Ascending aorta (tissue), 2 donors: ENCODE measurements around the gene B3GALNT2. TPM values are rescaled to one million over a fixed set of nuclear protein-coding genes. Genes with fewer than 3 reads are reported as not detected.

Experiments used
- DNase-seq, 2 donors: peaks; one replicate each; pipeline ENCODE4 v3.0.0-alpha.2; 2019; ENCODE audit warnings: low spot score in 2 of 2
- H3K27ac ChIP-seq, 2 donors: fragments of 200-600 bp; sonication (generic); one replicate each; pipeline ENCODE4 v1.5.1; 2016 to 2017; ENCODE audit warnings: mild to moderate bottlenecking in 1 of 2
- H3K27me3 ChIP-seq: fragments of 200-600 bp; sonication (generic); one replicate; pipeline ENCODE4 v1.5.1; 2017
- H3K36me3 ChIP-seq, 2 donors: fragments of 200-600 bp; sonication (generic); one replicate each; pipeline ENCODE4 v1.5.1; 2016
- H3K4me1 ChIP-seq, 2 donors: fragments of 200-600 bp; sonication (generic); one replicate each; pipeline ENCODE4 v1.5.1; 2016 to 2017; ENCODE audit warnings: mild to moderate bottlenecking in 1 of 2
- H3K4me3 ChIP-seq, 2 donors: fragments of 200-600 bp; sonication (generic); one replicate each; pipeline ENCODE4 v1.5.1; 2016 to 2017; ENCODE audit warnings: mild to moderate bottlenecking in 1 of 2
- H3K9me3 ChIP-seq, 2 donors: fragments of 200-600 bp; sonication (generic); one replicate each; pipeline ENCODE4 v1.5.1; 2016
- CTCF ChIP-seq, 3 experiments: fragments of 200-600 bp in 2 of 3; fragments of 450-650 bp in 1 of 3; sonication (generic) in 2 of 3; IDR thresholded peaks; one replicate each; pipeline ENCODE4 v1.5.1; 2016 to 2019; ENCODE audit warnings: antibody characterized with exemption in 3 of 3, mild to moderate bottlenecking in 1 of 3, moderate library complexity in 1 of 3
- intact Hi-C: fragments of 100-400 bp; cut with DNase I; formaldehyde crosslinking; loops from one replicate; pipeline ENCODE4 v1.15.1; 2023
- total RNA-seq: library from RNA; depleted of rRNA; stranded (reverse); fragments of >200 nt; gene quantifications from one replicate; pipeline ENCODE4 v1.1.0, GENCODE V29; 2016

Gene B3GALNT2
- total RNA-seq, 1 donor from 2014 or later = 54.2 TPM

DNA sequence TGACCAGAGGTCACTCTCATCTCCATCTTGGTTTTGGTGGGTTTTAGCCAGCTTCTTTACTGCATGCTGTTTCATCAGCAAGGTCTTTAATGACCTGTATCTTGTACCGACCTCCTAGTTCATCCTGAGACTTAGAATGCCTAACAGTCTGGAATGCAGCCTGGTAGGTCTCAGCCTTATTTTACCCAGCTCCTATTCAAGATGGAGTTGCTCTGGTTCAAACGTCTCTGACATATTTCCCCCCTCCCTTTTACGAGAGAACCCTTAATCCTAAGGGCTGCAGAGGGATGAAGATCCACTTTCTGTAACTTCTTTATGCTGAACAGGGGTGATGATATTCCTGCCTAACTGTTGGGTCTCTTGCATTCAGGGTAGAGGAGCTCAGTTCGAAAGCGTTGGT lies 93.8 kb downstream of the B3GALNT2 start:
- DNase-seq = no peak
- Histone ChIP-seq H3K36me3 (no peaks in the 10 kb centered on the region), H3K4me1 (no peaks in the 10 kb centered on the region), H3K9me3 (no peaks in the 10 kb centered on the region), H3K4me3 (no peak overlapping the region), H3K27ac (no peak overlapping the region), H3K27me3 (no peaks in the 10 kb centered on the region)
- intact Hi-C loops = loop anchor here (10.0 kb wide), 1 partner anchor 926 kb away; no protein-coding TSS in a partner anchor
- no peak for TF ChIP-seq CTCF (IDR thresholded peaks at IDR 0.05)

GRCh38 chr1:235409042-235409820 lies 95.0 kb downstream of the B3GALNT2 start:
- no peak for DNase-seq
- no peaks in the 10 kb centered on the region for H3K4me1 ChIP-seq
- no peaks in the 10 kb centered on the region for H3K9me3 ChIP-seq
- H3K4me3 ChIP-seq = no peak overlapping the region
- no peaks in the 10 kb centered on the region for H3K36me3 ChIP-seq
- intact Hi-C loops = no loop called here
- H3K27ac ChIP-seq = no peak overlapping the region
- TF ChIP-seq CTCF (IDR thresholded peaks at IDR 0.05) = no peak
- H3K27me3 ChIP-seq = no peaks in the 10 kb centered on the region

DNA sequence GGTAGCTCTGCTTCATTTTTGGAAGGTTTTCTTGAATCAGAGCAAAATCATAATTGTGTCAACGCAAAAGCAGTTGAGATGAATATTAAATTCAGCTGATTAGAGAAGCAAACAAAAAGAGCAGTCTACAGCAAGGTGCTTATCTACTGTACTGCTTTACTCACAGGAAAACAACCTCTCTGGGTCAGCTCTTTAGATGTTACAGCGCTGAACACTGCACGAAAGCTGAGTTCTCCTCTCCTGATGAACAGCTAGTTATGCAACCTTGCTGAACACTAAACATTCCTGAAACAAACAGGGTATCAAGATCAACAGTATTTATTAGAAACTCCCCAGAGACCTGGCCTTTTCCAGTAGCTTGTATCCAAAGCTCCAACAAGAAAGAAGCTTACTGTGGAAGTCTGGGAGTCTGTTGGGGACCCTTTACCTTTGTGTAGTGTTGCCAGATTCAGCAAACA lies 95.7 kb downstream of the B3GALNT2 start:
- Histone ChIP-seq H3K4me1 (no peaks in the 10 kb centered on the region), H3K9me3 (no peaks in the 10 kb centered on the region), H3K36me3 (no peaks in the 10 kb centered on the region), H3K27me3 (no peaks in the 10 kb centered on the region), H3K27ac (no peak overlapping the region), H3K4me3 (no peak overlapping the region)
- intact Hi-C loops = no loop called here
- DNase-seq = no peak
- TF ChIP-seq CTCF (IDR thresholded peaks at IDR 0.05) = no peak

DNA sequence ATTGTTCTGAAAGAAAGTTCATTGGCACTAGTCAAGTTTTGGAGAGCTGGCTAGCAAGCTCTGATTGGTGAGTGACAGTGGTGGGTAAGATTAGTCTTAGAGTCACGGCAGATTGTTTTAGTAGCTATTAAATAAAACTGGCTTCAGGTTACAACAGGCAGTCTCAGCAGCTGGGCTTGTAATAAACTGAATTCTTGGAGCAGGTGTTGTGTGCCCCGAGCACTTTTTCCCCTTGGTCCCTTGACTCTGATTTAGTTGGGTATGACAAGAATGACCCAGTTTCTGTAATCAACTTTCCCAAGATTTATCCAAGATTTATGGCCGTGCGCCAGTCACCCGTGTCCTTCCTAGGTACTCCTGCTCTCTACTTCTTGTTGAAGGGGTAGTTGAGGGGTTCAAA lies 96.8 kb downstream of the B3GALNT2 start:
- Histone ChIP-seq H3K27ac (no peak overlapping the region), H3K9me3 (no peaks in the 10 kb centered on the region), H3K4me1 (no peaks in the 10 kb centered on the region), H3K27me3 (no peaks in the 10 kb centered on the region), H3K4me3 (no peak overlapping the region), H3K36me3 (no peaks in the 10 kb centered on the region)
- no peak for TF ChIP-seq CTCF (IDR thresholded peaks at IDR 0.05)
- intact Hi-C loops = no loop called here
- DNase-seq = no peak

GRCh38 chr1:235404190-235404589 lies 100.1 kb downstream of the B3GALNT2 start:
- DNase-seq = no peak

More at GRCh38 chr1:235404190-235404589, 100.1 kb downstream of the B3GALNT2 start:
- H3K4me3 ChIP-seq = no peak overlapping the region
- no peaks in the 10 kb centered on the region for H3K36me3 ChIP-seq
- TF ChIP-seq CTCF (IDR thresholded peaks at IDR 0.05) = no peak
- H3K27me3 ChIP-seq = no peaks in the 10 kb centered on the region
- intact Hi-C loops = no loop called here
- no peaks in the 10 kb centered on the region for H3K9me3 ChIP-seq
- no peak overlapping the region for H3K27ac ChIP-seq
- H3K4me1 ChIP-seq = no peaks in the 10 kb centered on the region
